Thoracic aorta (tissue), 2 donors: ENCODE results near the gene FITM2. TPM values are rescaled to one million over a fixed set of nuclear protein-coding genes. Genes with fewer than 3 reads are reported as not detected.
"Not testable (repeated sequence)": the region's sequence is repeated elsewhere in the genome, so short reads cannot be mapped to it uniquely, and the experiment has no call there.

Experiments used
- ATAC-seq: fragments of 150-250 bp; one replicate; pipeline ENCODE4 v1.8.0; 2017; ENCODE audit warnings: low read depth; ENCODE audit not compliant: insufficient number of reproducible peaks, low FRiP score
- DNase-seq: peaks from one replicate; pipeline ENCODE4 v3.0.0-alpha.2; 2020; ENCODE audit warnings: low spot score
- H3K27ac ChIP-seq, 2 donors: fragments of 200-600 bp; sonication (generic); 1 replicate in 1 of 2; 2 replicates in 1 of 2; pipeline ENCODE4 v1.5.1; 2016; ENCODE audit warnings: mild to moderate bottlenecking in 2 of 2, moderate library complexity in 2 of 2
- H3K27me3 ChIP-seq: fragments of 200-600 bp; sonication (generic); replicated peaks from 2 replicates; pipeline ENCODE4 v1.6.0; 2016; ENCODE audit warnings: mild to moderate bottlenecking; ENCODE audit not compliant: insufficient read depth
- H3K36me3 ChIP-seq: fragments of 200-600 bp; sonication (generic); one replicate; pipeline ENCODE4 v1.5.1; 2016
- H3K4me1 ChIP-seq, 2 donors: fragments of 200-600 bp; sonication (generic); 1 replicate in 1 of 2; 2 replicates in 1 of 2; pipeline versions ENCODE4 v1.5.1 to v1.6.0; 2016; ENCODE audit warnings: low read depth in 2 of 2, mild to moderate bottlenecking in 1 of 2; ENCODE audit not compliant: control insufficient read depth in 1 of 2
- H3K4me3 ChIP-seq: fragments of 200-600 bp; sonication (generic); 2 replicates; pipeline ENCODE4 v1.5.1; 2016; ENCODE audit warnings: mild to moderate bottlenecking
- H3K9me3 ChIP-seq: fragments of 200-600 bp; sonication (generic); 2 replicates; pipeline ENCODE4 v1.5.1; 2016
- CTCF ChIP-seq: fragments of 200-600 bp; sonication (generic); IDR thresholded peaks from one replicate; pipeline ENCODE4 v1.5.1; 2019; ENCODE audit warnings: antibody characterized with exemption
- total RNA-seq, 2 donors: library from RNA; depleted of rRNA; stranded (reverse); fragments of >200 nt; gene quantifications; one replicate each; pipeline versions ENCODE4 v1.1.0 to v1.2.3, GENCODE V29; 2016

FITM2 gene
- total RNA-seq, 2 donors from 2014 or later, result 7.5 to 8.7 TPM

- Histone ChIP-seq H3K4me3 (no peak overlapping the region), H3K9me3 (no peaks in the 10 kb centered on the region), H3K27ac (no peak overlapping the region), H3K4me1 (no peaks in the 10 kb centered on the region), H3K27me3 (no peaks in the 10 kb centered on the region), H3K36me3 (no peaks in the 10 kb centered on the region)
- no peak for ATAC-seq
- TF ChIP-seq CTCF, result no peak
- no peak for DNase-seq
Measured at GRCh38 chr20:44302736-44303135, 8.3 kb downstream of the FITM2 start.

GRCh38 chr20:44302026-44302669 lies 8.9 kb downstream of the FITM2 start:
- TF ChIP-seq CTCF, result no peak
- H3K9me3 ChIP-seq, result no peaks in the 10 kb centered on the region
- no peak for DNase-seq
- H3K4me1 ChIP-seq, result no peaks in the 10 kb centered on the region
- H3K36me3 ChIP-seq, result no peaks in the 10 kb centered on the region
- H3K27ac ChIP-seq, result no peak overlapping the region
- H3K4me3 ChIP-seq, result no peak overlapping the region
- no peaks in the 10 kb centered on the region for H3K27me3 ChIP-seq
- no peak for ATAC-seq

- no peaks in the 10 kb centered on the region for H3K27me3 ChIP-seq
- no peak overlapping the region for H3K27ac ChIP-seq
- no peak for TF ChIP-seq CTCF
- no peaks in the 10 kb centered on the region for H3K4me1 ChIP-seq
- ATAC-seq (no peak), DNase-seq (no peak)
- no peaks in the 10 kb centered on the region for H3K9me3 ChIP-seq
- H3K36me3 ChIP-seq, result no peaks in the 10 kb centered on the region
- no peak overlapping the region for H3K4me3 ChIP-seq
Measured at GRCh38 chr20:44301285-44301684, 9.7 kb downstream of the FITM2 start.

- ATAC-seq, H3K27me3 ChIP-seq, DNase-seq, H3K27ac ChIP-seq, H3K36me3 ChIP-seq, H3K9me3 ChIP-seq, H3K4me1 ChIP-seq, H3K4me3 ChIP-seq: not testable (repeated sequence)
Measured at GRCh38 chr20:44299011-44299535, 11.9 kb downstream of the FITM2 start.

- Histone ChIP-seq H3K4me3 (no peak overlapping the region), H3K4me1 (no peaks in the 10 kb centered on the region), H3K9me3 (no peaks in the 10 kb centered on the region), H3K27me3 (no peaks in the 10 kb centered on the region), H3K27ac (no peak overlapping the region), H3K36me3 (no peaks in the 10 kb centered on the region)
- ATAC-seq, result no peak
- TF ChIP-seq CTCF, result no peak
- no peak for DNase-seq
Measured at GRCh38 chr20:44297721-44298120, 13.3 kb downstream of the FITM2 start.

- no peaks in the 10 kb centered on the region for H3K36me3 ChIP-seq
- ATAC-seq (no peak), DNase-seq (no peak)
- H3K27me3 ChIP-seq, result no peaks in the 10 kb centered on the region
- H3K9me3 ChIP-seq, result no peaks in the 10 kb centered on the region
- H3K4me1 ChIP-seq, result no peaks in the 10 kb centered on the region
- no peak for TF ChIP-seq CTCF
- H3K27ac ChIP-seq, result no peak overlapping the region
- H3K4me3 ChIP-seq, result no peak overlapping the region
Measured at GRCh38 chr20:44296011-44296410, 15.0 kb downstream of the FITM2 start.
